Stimulated activated CD4-positive, alpha-beta T cell treated with anti-CD3 and anti-CD28 coated beads, Interleukin-2, amount 100 ng/mL, for 4 hours (primary cell): ENCODE data around the gene UNC45A.
"Not testable (repeated sequence)": the region's sequence is repeated elsewhere in the genome, so short reads cannot be mapped to it uniquely, and the experiment has no call there.

Source experiments
- DNase-seq: peaks from one replicate; pipeline ENCODE4 v3.0.0-alpha.2; 2020; ENCODE audit warnings: low read depth

Gene UNC45A

GRCh38 chr15:90918034-90918788 lies 16.9 kb upstream of the UNC45A start:
- DNase-seq = no peak

GRCh38 chr15:90918835-90919234 lies 16.2 kb upstream of the UNC45A start:
- DNase-seq = no peak

- DNase-seq = no peak
These were observed 13.2 kb upstream of the UNC45A start for GRCh38 chr15:90921887-90922286.

- DNase-seq = not testable (repeated sequence)
These were observed 12.3 kb upstream of the UNC45A start for GRCh38 chr15:90922712-90923322.

GRCh38 chr15:90924375-90924774 lies 10.7 kb upstream of the UNC45A start:
- no peak for DNase-seq

GRCh38 chr15:90926766-90927165 lies 8.3 kb upstream of the UNC45A start:
- not testable (repeated sequence) for DNase-seq

GRCh38 chr15:90928106-90928505 lies 7.0 kb upstream of the UNC45A start:
- not testable (repeated sequence) for DNase-seq

- DNase-seq = no peak
These were observed 5.7 kb upstream of the UNC45A start for GRCh38 chr15:90929246-90930019.

- no peak for DNase-seq
These were observed 4.1 kb upstream of the UNC45A start for GRCh38 chr15:90930861-90931574.

- DNase-seq = no peak
These were observed 3.6 kb upstream of the UNC45A start for GRCh38 chr15:90931575-90931827.

GRCh38 chr15:90931828-90932659 lies 3.0 kb upstream of the UNC45A start, which contains the start of gene HDDC3:
Gene HDDC3 (minus strand): TSS chr15:90932549. CDS start chr15:90932540, 9 bp downstream.
- peak; percentile 81 for DNase-seq

- no peak for DNase-seq
These were observed 2.5 kb upstream of the UNC45A start for GRCh38 chr15:90932660-90932991.

- DNase-seq = no peak
These were observed 1.8 kb upstream of the UNC45A start for GRCh38 chr15:90933301-90933700.

GRCh38 chr15:90934256-90934948 lies 683 bp upstream of the UNC45A start:
- peak; percentile 78 for DNase-seq

- DNase-seq = no peak
These were observed 1.7 kb downstream of the UNC45A start for GRCh38 chr15:90936823-90937222.

- no peak for DNase-seq
These were observed 3.2 kb downstream of the UNC45A start for GRCh38 chr15:90938261-90938660.

GRCh38 chr15:90939756-90940155 lies 4.7 kb downstream of the UNC45A start:
- no peak for DNase-seq

- no peak for DNase-seq
These were observed 6.0 kb downstream of the UNC45A start for GRCh38 chr15:90941038-90941437.

- no peak for DNase-seq
These were observed 7.5 kb downstream of the UNC45A start for GRCh38 chr15:90942354-90943120.

- no peak for DNase-seq
These were observed 10.0 kb downstream of the UNC45A start for GRCh38 chr15:90945091-90945490.
